ENCODE results near the gene OPN1LW.

DNA sequence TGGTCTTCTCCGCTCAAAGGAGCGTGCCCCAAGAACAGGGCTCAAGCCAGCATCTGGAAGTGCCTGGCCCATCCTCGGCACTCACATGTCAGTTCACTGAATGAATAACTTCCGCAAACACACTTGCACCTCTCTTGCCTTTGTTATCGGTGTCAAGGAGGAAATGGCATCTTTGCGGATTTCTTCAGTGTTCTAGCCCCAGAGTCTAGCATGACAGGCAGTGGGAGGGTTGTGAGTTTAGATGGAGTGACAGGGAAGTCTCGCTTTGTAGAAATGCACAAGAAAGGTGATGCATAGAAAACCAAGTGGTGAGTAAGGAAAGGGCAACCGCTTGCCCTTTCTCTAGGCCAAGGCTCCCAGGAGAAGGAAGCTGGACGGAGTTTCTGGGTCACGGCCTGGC, 29.0 kb upstream of the OPN1LW start:
- TF ChIP-seq POLR2A (IDR thresholded peaks at IDR 0.05; ENCODE audit: control extremely low read depth in 1 of 2, low read depth in 2 of 2, low read length in 2 of 2) (no peak), GABPA (IDR thresholded peaks at IDR 0.05; ENCODE audit: borderline replicate concordance, insufficient read depth, low read length) (no peak), EP300 (IDR thresholded peaks at IDR 0.05; ENCODE audit: borderline replicate concordance in 1 of 2, low read depth in 2 of 2, low read length in 2 of 2) (no peak), ATF2 (IDR thresholded peaks at IDR 0.05; ENCODE audit: low read length) (no peak), TBP (IDR thresholded peaks at IDR 0.05; ENCODE audit: low read depth, low read length) (no peak), RFX5 (IDR thresholded peaks at IDR 0.05; ENCODE audit: borderline replicate concordance, low read depth, low read length) (no peak), CHD2 (IDR thresholded peaks at IDR 0.05; ENCODE audit: low read length) (no peak)
- TF ChIP-seq, protein P1, sequence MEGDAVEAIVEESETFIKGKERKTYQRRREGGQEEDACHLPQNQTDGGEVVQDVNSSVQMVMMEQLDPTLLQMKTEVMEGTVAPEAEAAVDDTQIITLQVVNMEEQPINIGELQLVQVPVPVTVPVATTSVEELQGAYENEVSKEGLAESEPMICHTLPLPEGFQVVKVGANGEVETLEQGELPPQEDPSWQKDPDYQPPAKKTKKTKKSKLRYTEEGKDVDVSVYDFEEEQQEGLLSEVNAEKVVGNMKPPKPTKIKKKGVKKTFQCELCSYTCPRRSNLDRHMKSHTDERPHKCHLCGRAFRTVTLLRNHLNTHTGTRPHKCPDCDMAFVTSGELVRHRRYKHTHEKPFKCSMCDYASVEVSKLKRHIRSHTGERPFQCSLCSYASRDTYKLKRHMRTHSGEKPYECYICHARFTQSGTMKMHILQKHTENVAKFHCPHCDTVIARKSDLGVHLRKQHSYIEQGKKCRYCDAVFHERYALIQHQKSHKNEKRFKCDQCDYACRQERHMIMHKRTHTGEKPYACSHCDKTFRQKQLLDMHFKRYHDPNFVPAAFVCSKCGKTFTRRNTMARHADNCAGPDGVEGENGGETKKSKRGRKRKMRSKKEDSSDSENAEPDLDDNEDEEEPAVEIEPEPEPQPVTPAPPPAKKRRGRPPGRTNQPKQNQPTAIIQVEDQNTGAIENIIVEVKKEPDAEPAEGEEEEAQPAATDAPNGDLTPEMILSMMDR (IDR thresholded peaks at IDR 0.05; ENCODE audit: control extremely low read depth in 1 of 3, insufficient read depth in 1 of 3, low read depth in 1 of 3, low read length in 3 of 3), result no peak

All from H1 (cell line).